ENCODE measurements around the gene ABCC1. TPM values are rescaled to one million over a fixed set of nuclear protein-coding genes. Genes with fewer than 3 reads are reported as not detected.

The ABCC1 gene
- polyA plus RNA-seq, 3 donors: 1.4 to 23.6 (median 3.0) TPM

DNA sequence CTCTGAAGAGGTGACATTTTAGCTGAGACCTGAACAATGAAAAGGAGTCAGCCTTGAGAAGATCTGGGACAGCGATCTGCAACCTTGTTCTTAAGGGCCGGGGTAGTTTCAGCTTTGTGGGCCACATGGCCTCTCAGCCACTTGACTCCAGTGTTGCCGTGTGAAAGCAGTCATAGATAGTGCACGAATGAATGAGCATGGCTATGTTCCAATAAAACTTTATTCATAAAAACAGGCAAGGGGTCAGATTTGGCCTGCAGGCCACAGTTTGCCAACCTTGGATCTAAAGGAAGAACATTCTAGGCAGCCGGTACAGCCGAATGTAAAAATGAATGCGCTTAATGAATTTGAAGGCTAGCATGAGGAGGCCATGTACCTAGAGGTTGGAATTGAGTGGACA is 190.4 kb downstream of the ABCC1 start:
- Histone ChIP-seq H3K4me1 (ENCODE audit: control insufficient read depth in 1 of 2, insufficient read depth in 2 of 2, low read length in 2 of 2) (no peaks in the 10 kb centered on the region), H3K27ac (ENCODE audit: low read depth in 1 of 2, low read length in 2 of 2) (no peak overlapping the region), H3K27me3 (ENCODE audit: control insufficient read depth in 2 of 2, insufficient read depth in 2 of 2, low read length in 2 of 2) (no peaks in the 10 kb centered on the region), H3K9me3 (replicated peaks in 1 of 2; ENCODE audit: control insufficient read depth in 1 of 2, insufficient read depth in 1 of 2, low read length in 2 of 2) (no peaks in the 10 kb centered on the region), H3K36me3 (replicated peaks in 1 of 2; ENCODE audit: control insufficient read depth in 1 of 2, insufficient read depth in 2 of 2, low read length in 2 of 2) (peaks cover 77 to 92% of the 10 kb centered on the region in 2 donors), H3K9ac (ENCODE audit: insufficient read depth, low read length, poor library complexity, severe bottlenecking) (no peak overlapping the region), H3K4me3 (replicated peaks in 1 of 3; ENCODE audit: low read depth in 2 of 3, low read length in 3 of 3) (no peak overlapping the region), H4K20me1 (ENCODE audit: insufficient read depth, low read length) (peaks cover 15% of the 10 kb centered on the region), H3K4me2 (replicated peaks; ENCODE audit: extremely low read depth, low read length, poor library complexity, severe bottlenecking) (no peak overlapping the region), H3K79me2 (ENCODE audit: insufficient read depth, low read length) (no peaks in the 10 kb centered on the region), H2AFZ (ENCODE audit: insufficient read depth, low read depth, low read length, poor library complexity, severe bottlenecking) (no peak overlapping the region)
- Mint-ChIP-seq H3K4me3 (no peak overlapping the region), H3K36me3 (peaks cover 81 to 88% of the 10 kb centered on the region in 2 donors), H3K9me3 (peaks cover 0 to 2% (median 0%) of the 10 kb centered on the region in 7 donors), H3K27ac (no peak overlapping the region), H3K4me1 (peaks cover 2% of the 10 kb centered on the region), H3K27me3 (ENCODE audit: low read depth in 3 of 3) (peaks cover 0 to 2% (median 0%) of the 10 kb centered on the region in 3 donors)
- TF ChIP-seq CTCF (IDR thresholded peaks at IDR 0.05): no peak
- intact Hi-C loops (cut with micrococcal nuclease): no loop called here
- no peak for DNase-seq
- 100% methylated on average over 6 of the region's 7 CpGs for WGBS (ENCODE audit: insufficient coverage)

DNA sequence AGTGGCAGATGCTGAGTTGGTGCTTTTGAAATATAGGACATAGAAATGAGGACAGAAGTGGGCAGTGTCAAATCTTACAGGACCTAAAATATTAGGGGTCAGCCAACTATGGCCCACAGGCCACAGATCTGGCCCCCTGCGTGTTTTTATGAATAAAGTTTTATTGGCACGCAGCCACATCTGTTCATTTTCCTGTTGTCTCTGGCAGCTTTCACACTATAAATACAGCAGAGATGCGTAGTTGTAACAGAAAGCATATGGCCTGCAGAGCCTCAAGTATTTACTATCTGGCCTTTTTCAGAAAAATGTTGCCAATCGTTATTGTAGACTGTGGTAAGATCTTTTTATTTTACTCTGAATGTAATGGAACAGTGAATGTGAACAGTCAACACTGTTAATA is 191.1 kb downstream of the ABCC1 start:
- 100% methylated on average over 2 of the region's 4 CpGs for WGBS (ENCODE audit: insufficient coverage)
- Histone ChIP-seq H3K4me1 (ENCODE audit: control insufficient read depth in 1 of 2, insufficient read depth in 2 of 2, low read length in 2 of 2) (no peaks in the 10 kb centered on the region), H4K20me1 (ENCODE audit: insufficient read depth, low read length) (peaks cover 15% of the 10 kb centered on the region), H3K9me3 (replicated peaks in 1 of 2; ENCODE audit: control insufficient read depth in 1 of 2, insufficient read depth in 1 of 2, low read length in 2 of 2) (no peaks in the 10 kb centered on the region), H3K4me3 (replicated peaks in 1 of 3; ENCODE audit: low read depth in 2 of 3, low read length in 3 of 3) (no peak overlapping the region), H3K27ac (ENCODE audit: low read depth in 1 of 2, low read length in 2 of 2) (no peak overlapping the region), H3K4me2 (replicated peaks; ENCODE audit: extremely low read depth, low read length, poor library complexity, severe bottlenecking) (no peak overlapping the region), H3K36me3 (replicated peaks in 1 of 2; ENCODE audit: control insufficient read depth in 1 of 2, insufficient read depth in 2 of 2, low read length in 2 of 2) (peaks cover 70 to 85% of the 10 kb centered on the region in 2 donors), H3K9ac (ENCODE audit: insufficient read depth, low read length, poor library complexity, severe bottlenecking) (no peak overlapping the region), H3K79me2 (ENCODE audit: insufficient read depth, low read length) (no peaks in the 10 kb centered on the region), H2AFZ (ENCODE audit: insufficient read depth, low read depth, low read length, poor library complexity, severe bottlenecking) (no peak overlapping the region), H3K27me3 (ENCODE audit: control insufficient read depth in 2 of 2, insufficient read depth in 2 of 2, low read length in 2 of 2) (no peaks in the 10 kb centered on the region)
- peaks cover 79 to 86% of the 10 kb centered on the region in 2 donors for H3K36me3 Mint-ChIP-seq
- DNase-seq: no peak
- peaks cover 0 to 2% (median 0%) of the 10 kb centered on the region in 7 donors for H3K9me3 Mint-ChIP-seq
- no peak for TF ChIP-seq CTCF (IDR thresholded peaks at IDR 0.05)
- no peak overlapping the region for H3K27ac Mint-ChIP-seq
- H3K4me1 Mint-ChIP-seq: peaks cover 2% of the 10 kb centered on the region
- intact Hi-C loops (cut with micrococcal nuclease): no loop called here
- H3K27me3 Mint-ChIP-seq (ENCODE audit: low read depth in 3 of 3): peaks cover 0 to 2% (median 0%) of the 10 kb centered on the region in 3 donors
- H3K4me3 Mint-ChIP-seq: no peak overlapping the region
